ENCODE measurements around the gene RPAP3.

RPAP3 gene

GRCh38 chr12:47736216-47736615, 30.4 kb upstream of the RPAP3 start:
- Histone ChIP-seq H3K27me3 (replicated peaks; ENCODE audit: control insufficient read depth, insufficient read depth, low read length) (no peaks in the 10 kb centered on the region), H3K4me3 (replicated peaks; ENCODE audit: low read depth, low read length) (no peak overlapping the region), H3K36me3 (ENCODE audit: control insufficient read depth, insufficient read depth, low read length) (no peaks in the 10 kb centered on the region)
- TF ChIP-seq CTCF (IDR thresholded peaks at IDR 0.05; ENCODE audit: insufficient read depth, low read length, poor library complexity, severe bottlenecking), result no peak
- DNase-seq (ENCODE audit: extremely low read depth, insufficient read length), result no peak

- TF ChIP-seq CTCF (IDR thresholded peaks at IDR 0.05; ENCODE audit: insufficient read depth, low read length, poor library complexity, severe bottlenecking), result no peak
- no peaks in the 10 kb centered on the region for H3K27me3 ChIP-seq (replicated peaks; ENCODE audit: control insufficient read depth, insufficient read depth, low read length)
- DNase-seq (ENCODE audit: extremely low read depth, insufficient read length), result no peak
- no peak overlapping the region for H3K4me3 ChIP-seq (replicated peaks; ENCODE audit: low read depth, low read length)
- no peaks in the 10 kb centered on the region for H3K36me3 ChIP-seq (ENCODE audit: control insufficient read depth, insufficient read depth, low read length)
Measured at GRCh38 chr12:47735649-47736048, 29.8 kb upstream of the RPAP3 start.

GRCh38 chr12:47734725-47735480, 29.1 kb upstream of the RPAP3 start:
- Histone ChIP-seq H3K27me3 (replicated peaks; ENCODE audit: control insufficient read depth, insufficient read depth, low read length) (no peaks in the 10 kb centered on the region), H3K36me3 (ENCODE audit: control insufficient read depth, insufficient read depth, low read length) (no peaks in the 10 kb centered on the region), H3K4me3 (replicated peaks; ENCODE audit: low read depth, low read length) (no peak overlapping the region)
- no peak for DNase-seq (ENCODE audit: extremely low read depth, insufficient read length)
- no peak for TF ChIP-seq CTCF (IDR thresholded peaks at IDR 0.05; ENCODE audit: insufficient read depth, low read length, poor library complexity, severe bottlenecking)

- Histone ChIP-seq H3K36me3 (ENCODE audit: control insufficient read depth, insufficient read depth, low read length) (no peaks in the 10 kb centered on the region), H3K27me3 (replicated peaks; ENCODE audit: control insufficient read depth, insufficient read depth, low read length) (no peaks in the 10 kb centered on the region), H3K4me3 (replicated peaks; ENCODE audit: low read depth, low read length) (no peak overlapping the region)
- TF ChIP-seq CTCF (IDR thresholded peaks at IDR 0.05; ENCODE audit: insufficient read depth, low read length, poor library complexity, severe bottlenecking), result no peak
- DNase-seq (ENCODE audit: extremely low read depth, insufficient read length), result no peak
Measured at GRCh38 chr12:47733142-47733541, 27.3 kb upstream of the RPAP3 start.

- no peak overlapping the region for H3K4me3 ChIP-seq (replicated peaks; ENCODE audit: low read depth, low read length)
- no peak for DNase-seq (ENCODE audit: extremely low read depth, insufficient read length)
- no peaks in the 10 kb centered on the region for H3K36me3 ChIP-seq (ENCODE audit: control insufficient read depth, insufficient read depth, low read length)
- H3K27me3 ChIP-seq (replicated peaks; ENCODE audit: control insufficient read depth, insufficient read depth, low read length), result no peaks in the 10 kb centered on the region
- TF ChIP-seq CTCF (IDR thresholded peaks at IDR 0.05; ENCODE audit: insufficient read depth, low read length, poor library complexity, severe bottlenecking), result no peak
Measured at GRCh38 chr12:47732504-47732903, 26.7 kb upstream of the RPAP3 start.

GRCh38 chr12:47731723-47732122, 25.9 kb upstream of the RPAP3 start:
- TF ChIP-seq CTCF (IDR thresholded peaks at IDR 0.05; ENCODE audit: insufficient read depth, low read length, poor library complexity, severe bottlenecking), result no peak

More at GRCh38 chr12:47731723-47732122, 25.9 kb upstream of the RPAP3 start:
- no peak for DNase-seq (ENCODE audit: extremely low read depth, insufficient read length)
- Histone ChIP-seq H3K27me3 (replicated peaks; ENCODE audit: control insufficient read depth, insufficient read depth, low read length) (no peaks in the 10 kb centered on the region), H3K4me3 (replicated peaks; ENCODE audit: low read depth, low read length) (no peak overlapping the region), H3K36me3 (ENCODE audit: control insufficient read depth, insufficient read depth, low read length) (no peaks in the 10 kb centered on the region)

Data from GM06990 (cell line).